GM21529 (cell line): ENCODE measurements around the gene AMPH.

Experiments used
- ATAC-seq: cut with Tn5 transposase; IDR thresholded peaks from one replicate; pipeline ENCODE4 v1.9.1; 2021; ENCODE audit not compliant: unreplicated experiment

The AMPH gene

DNA sequence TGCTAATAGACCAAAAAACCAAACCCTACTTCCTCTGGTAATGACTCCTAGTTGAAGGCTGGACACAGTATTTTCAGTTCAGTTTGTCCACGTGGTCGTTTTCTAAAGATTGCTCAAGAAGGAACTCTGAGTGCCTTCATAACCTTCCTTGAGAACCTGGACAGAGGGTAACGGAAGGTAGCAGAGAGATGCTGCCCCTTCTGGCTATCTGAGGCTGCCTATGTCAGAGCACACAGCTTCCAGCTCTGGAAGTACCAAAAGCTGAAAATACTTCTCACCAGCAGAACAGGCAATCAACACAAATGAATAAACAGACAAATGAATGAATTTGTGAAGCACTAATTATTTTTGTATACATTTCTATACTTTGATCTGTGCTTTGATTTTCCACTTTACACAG is 85.2 kb downstream of the AMPH start:
- no peak for ATAC-seq

DNA sequence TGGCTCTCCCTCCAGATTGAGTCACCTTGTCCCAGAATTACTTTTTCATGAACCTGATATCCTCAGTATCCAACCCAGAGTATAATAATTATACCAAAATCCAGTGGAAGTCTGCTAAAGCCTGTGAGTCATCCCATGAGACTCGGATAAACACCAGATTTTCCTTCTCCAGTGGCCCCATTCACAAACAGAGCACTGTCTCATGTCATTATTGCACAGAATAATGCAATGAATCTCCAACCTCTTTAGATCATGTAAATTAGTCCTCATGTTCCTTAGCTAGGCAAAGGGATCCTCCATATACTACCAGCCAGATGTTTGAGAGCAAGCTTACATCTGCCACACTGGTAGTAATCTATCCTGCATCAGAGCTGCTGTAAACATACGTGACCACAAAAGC is 89.0 kb downstream of the AMPH start:
- no peak for ATAC-seq

DNA sequence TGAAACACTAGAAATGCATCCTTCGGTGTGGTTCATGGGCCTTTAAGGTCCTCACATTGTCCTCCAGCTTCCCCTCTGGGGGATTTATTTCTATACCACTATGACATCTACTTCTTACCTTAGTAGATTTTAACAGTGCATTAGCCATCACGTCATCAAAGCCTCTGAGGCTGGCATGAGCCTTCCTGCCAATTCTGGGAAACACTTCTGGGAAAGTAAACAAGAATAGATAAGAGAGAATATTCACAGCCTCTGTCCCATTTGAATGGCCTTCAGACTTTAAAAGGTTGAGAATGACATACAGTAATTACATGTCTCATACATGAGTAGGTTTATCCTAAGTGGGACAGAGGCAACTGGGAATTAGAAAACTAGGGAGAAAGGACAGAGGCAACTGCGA is 89.7 kb downstream of the AMPH start:
- no peak for ATAC-seq

DNA sequence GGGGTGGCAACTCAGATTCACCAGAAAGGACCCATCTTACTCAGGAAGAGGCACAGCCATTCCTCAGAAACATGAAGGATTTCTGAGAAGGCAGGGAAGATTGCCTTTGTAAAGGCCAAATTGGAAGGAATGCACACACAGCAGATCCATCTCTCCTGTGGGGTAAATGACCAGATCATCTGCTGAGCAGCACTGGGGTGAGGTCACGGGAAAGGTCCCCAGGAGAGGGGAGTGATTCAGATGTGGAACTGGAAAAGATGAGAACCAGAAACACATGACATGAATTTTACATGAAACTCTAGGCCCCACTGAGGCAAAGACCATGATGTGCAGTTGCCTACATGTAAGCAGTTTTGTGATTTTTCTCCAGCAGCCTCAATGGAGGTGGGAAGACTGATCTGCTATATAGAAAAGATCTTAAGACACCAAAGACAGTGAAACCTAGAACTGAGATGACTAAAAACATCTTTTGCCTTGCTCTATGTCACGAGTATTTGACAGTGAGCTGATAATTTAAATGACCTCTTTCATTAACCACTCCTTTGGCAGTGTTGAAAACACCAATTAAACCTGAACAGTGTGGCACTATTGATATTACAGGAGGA is 91.6 kb downstream of the AMPH start:
- ATAC-seq, result no peak

DNA sequence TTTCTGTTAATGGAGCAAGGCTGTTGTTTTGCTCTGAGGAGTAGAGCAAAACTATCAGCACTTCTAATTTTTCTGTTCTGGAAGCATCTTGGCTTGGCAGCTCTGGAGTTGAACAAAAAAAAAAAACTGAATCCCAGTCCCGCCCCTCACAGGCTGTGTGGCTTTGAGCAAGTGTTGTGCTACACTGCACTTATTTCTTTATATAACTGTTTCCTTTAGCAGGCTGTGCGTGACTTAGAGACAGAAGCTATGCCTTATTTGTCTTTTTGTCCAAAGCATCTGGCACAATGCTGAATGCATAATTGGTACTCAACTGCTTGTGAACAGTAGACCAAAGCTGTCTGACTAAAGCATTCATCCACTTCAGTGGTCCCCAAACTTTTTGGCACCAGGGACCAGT is 96.1 kb downstream of the AMPH start:
- no peak for ATAC-seq

DNA sequence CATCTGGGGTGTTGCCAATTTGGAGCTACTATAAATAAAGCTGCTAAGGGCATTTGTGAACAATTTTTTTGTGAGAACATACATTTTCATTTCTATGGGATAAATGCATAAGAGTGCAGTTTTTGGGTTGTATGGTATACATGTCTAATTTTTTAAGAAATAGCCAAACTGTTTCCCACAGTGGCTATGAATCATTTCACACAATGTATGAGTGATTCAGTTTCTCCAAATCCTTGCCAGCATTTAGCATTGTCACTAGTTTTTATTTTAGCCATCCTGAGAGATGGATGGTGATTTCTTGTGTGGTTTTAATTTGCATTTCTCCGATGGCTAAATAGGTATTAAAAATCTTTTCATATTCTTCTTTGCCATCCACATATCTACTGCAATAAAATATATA is 105.3 kb downstream of the AMPH start:
- no peak for ATAC-seq

DNA sequence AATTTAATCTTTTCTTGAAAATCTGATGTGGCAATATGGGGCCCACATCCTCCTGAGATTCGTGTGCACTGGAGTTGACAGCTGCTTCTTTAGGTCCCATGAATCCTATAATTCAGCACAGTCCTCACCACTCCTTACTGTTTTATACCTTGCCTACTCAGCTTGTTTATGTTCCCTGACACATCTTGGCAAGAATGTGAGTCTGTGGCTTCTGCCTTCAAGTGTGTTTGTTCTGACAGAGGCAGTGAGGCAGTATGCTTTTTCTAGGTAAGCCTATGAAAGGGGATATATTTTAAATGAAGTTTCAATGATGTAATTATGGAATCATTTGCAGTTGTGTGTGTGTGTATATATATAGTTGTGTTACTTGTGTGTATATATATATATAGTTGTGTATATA is 106.4 kb downstream of the AMPH start:
- ATAC-seq, result no peak

DNA sequence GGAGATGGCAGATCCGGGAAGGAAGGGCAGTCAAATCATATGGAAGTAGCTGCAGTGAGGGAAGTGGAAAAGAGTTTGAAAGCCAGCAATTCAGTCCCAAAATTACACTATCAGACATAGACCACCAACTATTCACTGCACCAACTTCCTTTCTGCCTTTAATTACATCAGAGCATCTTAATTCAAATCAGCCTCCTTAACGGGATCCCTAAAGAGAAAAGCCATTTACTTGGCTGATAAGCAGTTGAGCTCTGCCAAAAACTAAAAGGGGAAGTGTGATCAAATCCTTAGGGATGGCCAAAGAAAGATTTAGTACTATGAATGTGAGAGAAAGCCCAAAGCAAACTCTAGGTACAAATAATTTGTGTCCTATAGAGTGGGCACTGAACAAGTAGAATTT is 110.4 kb downstream of the AMPH start:
- no peak for ATAC-seq

DNA sequence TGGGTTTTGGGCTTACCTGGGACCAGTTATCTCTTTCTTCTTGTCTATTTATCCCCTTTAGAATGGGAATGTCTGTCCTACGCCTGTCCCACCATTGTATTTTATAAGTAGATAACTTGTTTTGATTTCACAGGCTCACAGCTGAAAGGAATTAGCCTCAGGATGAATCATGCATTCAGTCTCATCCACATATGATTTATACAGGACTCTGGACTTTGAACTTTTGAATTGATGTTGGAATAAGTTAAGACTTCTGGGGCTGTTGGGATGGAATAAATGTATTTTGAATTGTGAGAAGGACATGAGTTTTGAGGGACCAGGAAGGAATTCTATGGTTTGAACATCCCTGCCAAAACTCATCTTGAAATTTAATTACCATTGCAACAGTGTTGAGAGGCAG is 112.6 kb downstream of the AMPH start:
- ATAC-seq, result no peak

DNA sequence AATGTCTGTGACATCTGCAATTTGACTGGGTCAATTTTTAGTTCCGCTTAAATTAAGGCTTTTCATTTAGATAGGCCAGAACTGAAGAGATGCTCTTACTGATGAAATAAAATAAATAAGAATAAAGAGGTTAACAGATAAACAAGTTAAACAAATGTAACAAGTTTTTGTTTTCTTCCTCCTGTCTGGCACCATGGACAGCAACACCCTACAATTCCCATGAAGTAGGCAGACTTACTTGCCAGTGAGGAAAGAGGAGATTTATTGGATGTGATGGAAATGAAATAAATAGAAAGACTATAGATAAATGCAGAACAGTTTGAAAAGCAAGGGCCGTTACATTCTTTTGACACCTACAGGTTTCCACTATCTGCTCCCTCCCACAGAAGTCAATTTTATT is 118.5 kb downstream of the AMPH start:
- no peak for ATAC-seq

DNA sequence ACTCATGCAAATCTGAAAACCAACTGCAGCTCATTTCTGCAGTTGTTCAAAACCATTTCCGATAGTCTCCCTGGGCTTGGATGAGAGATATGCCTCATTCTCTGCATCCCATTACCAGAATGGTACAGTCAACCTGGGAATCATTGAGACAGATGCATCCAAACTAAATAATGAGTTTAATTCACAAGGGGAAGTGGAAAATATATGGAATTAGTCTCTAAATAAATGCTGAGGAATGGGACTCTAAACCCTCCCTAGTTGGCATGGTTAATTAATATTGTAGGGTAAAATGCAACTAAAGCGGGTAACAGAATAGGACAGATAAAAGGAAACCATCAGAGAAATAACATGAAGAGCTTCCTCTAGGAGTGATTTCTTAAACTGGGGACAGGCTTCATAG is 118.9 kb downstream of the AMPH start:
- ATAC-seq, result no peak

DNA sequence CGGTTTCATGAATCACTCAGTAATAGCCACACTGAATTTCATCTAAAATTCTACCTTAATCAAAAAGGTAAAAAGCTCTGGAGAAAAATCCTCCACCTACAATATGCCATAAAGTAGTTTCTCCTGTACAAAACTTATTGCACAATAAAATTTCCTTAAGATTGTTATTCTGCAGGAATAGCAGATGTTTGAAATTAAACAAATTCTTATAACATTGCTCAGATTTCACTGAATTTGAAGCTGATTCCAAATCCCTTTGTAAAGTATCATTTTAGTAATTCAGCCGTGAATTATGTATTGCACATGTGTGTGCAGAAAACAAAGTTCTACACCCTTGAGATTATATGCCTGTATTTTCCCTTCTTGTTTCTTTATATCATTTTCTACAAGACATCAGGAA is 123.8 kb downstream of the AMPH start:
- no peak for ATAC-seq

DNA sequence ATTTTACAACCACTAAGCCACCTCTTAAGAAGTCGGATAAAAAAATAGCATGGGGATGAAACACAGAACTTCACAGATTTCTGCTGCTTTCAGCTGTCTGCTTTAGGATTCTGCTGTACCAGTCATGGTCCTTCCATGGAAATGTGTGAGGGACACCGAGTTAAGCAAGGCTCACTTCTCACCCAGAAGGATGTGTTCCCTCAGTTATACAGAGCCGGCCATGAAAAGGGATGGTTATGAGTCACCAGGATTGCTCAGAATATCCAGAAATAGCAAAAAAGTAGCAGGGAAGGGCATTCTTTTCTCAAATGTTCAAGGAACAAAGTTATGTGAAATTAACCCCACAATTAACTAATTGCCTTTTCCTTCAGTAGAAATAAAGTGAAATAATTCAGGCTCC is 124.4 kb downstream of the AMPH start:
- no peak for ATAC-seq

DNA sequence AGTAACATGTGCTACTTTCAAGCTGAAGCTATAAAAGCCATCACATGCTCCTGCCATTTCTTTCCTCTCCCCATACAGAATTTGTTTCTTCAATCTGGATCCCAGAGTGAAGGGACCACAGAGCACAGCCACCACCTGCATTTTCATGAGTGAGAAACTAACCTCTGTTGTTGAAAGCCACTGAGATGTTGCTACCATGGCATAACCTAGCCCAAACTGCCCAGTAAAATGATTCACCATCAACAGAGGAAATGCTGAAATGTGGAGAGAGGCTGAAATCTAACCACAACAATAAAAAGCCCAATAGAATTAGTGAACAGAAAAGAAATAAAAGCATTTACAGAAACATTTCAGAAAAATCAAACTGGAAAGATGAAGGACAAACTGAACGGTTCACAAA is 125.2 kb downstream of the AMPH start:
- ATAC-seq, result no peak

DNA sequence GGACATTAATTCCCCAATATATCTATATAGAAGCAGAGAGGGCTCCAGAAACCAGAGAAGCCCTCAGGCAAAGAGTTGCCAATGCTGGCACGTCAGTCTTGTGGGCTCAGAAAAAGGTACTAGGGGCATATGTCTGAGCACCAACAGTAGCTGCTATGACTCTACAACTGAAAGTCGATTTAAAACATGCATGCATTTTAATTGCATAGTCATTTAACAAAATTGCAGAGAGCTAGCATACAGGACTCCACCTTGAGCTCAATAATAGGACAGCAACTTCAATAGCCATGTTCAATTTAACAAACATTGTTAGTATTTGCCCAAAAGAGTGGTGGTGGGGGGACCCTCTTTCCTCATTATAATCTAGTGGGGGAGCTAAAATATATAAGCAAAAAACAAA is 126.5 kb downstream of the AMPH start:
- no peak for ATAC-seq

DNA sequence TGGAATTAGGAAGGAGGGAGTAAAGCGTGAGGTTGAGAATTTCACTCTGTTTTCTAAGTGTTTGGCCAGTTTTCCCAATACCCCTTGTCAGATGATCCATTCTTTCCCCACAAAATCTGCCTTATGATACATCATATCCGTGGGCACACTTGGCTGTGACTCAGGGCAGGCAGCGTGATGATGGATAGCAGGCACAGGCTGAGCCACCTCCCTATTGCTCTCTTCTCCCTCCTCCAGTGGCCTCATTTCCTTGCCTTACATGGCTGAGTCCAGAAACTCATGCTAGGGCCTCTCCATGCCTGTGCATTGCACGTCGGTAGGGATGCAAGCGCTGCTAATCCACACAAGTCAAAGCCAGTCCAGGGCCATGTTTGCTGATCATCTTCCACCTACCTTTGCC is 128.3 kb downstream of the AMPH start:
- no peak for ATAC-seq

DNA sequence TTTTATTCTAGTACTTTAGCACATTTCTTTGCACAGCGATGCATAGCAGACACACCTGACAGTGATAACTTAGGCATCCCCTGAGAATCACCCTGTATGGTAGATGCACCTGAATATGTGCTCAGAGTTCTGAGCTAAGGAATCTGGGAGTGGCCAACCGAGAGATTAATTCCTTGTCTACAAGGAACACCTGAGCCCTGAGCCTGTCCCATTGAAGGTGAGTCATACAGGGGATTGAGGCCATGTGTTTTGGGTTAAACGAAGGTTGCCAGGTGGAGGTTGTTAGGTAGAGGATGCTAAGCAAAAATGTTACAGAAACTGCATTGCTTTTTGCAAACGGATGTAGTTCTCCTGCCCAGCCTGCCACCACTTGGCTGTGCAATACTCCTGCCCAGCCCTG is 128.9 kb downstream of the AMPH start:
- ATAC-seq, result no peak

DNA sequence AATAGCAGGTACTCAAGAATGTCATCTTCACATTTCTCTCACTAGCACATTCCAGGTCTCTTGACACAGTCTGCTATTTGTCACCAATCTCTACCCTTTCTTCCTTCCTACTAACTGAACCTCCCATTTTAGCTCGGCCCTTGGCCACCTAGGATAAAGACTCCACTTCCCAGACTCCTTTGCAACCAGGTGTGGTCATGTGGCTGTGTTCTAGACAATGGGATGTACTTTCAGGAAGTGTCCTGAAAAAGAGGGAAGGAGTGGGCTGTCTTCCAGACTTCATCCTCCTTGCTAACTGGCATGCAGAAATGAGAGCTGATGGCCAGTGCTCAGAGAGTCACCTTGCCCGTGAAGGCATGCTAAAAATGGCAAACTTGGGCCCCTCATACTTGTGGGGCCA is 139.2 kb downstream of the AMPH start:
- no peak for ATAC-seq

DNA sequence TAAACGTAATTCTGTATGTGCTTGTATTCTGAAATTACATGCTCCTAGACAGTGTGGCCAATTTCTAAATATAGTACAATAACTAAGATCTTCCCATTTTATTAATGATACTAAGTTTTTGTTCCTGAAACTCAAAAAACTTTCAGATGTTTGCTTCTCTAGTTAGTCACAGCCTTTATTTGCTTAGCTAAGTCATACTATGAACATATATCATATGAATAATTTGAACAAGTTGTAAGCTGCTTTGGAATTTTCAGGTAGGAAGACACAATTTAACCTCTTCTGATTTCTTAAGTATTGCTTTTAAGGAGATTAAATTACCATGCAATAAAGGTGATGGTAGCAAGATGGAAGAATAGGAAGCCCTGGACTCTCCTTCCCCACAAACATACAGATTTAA is 148.7 kb downstream of the AMPH start:
- no peak for ATAC-seq

DNA sequence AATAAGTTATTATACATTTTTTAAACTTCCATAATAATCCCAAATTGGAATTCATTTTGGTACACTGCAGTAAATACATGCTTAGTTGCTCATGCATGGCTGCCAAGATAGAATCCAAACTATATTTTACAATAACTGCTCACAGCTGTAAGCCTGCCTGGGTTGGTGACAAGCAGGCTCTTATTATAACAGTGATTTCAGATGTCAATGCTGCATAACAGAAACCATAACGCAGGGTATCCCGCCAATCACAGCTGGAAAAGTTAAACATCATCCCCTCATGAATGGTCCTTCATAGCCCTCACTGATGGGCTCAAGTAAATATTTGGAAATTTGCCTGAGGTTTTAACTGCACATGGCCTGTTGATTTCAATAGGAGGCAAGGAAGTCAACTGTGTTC is 149.8 kb downstream of the AMPH start:
- ATAC-seq, result no peak

DNA sequence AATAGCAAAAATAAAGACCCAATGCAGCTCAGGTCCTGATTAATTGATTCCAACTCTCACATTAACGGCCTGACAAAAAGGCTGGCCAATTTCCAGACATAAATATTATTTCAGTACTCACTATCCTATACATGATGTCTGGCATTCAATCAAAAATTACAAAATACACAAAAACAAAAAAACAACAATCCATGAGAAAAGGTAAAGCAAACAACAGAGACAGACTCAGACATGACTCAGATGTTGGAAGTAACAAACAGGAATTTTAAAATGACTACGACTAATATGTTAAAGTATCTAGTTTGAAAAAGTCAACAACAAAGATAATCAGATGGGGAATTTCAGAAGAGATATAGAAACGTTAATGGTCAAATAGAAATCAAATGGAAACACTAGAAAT is 152.8 kb downstream of the AMPH start:
- ATAC-seq, result no peak

DNA sequence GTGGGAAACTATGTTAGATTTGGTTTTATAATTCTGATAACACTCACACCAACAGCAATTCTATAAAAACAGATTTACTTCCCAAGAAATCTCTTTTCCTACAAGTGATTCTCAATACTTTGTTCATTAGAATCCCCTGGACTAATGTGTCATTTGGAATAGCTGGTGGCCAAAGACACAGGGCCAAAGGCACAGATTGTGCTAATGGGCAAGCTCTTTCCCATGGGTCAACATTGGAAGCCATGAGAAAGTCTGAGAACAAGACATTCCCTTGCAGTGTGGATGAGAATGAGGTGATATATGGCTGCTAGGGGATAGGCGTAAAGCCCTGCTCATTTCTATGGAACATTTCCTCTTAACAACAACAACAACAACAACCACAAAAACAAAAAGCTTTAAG is 153.8 kb downstream of the AMPH start:
- no peak for ATAC-seq

DNA sequence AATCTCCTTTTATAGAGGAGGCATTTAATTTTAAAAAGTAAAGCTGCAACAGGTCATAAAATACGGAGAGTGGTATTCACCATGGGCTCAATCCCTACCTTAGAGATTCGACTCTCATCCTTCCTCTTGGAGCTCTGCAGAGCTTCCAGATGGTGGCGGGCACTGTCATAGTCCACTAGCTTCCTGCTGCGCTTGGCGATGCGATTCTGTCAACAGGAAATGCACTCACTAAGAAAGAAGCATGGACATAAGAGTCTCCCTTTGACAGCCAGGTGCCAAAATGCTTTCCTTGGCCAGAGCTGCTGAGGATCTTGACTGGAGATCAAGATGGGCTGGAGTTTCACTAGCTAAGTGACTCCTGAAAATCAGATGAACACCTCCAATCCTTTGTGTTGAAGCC is 154.4 kb downstream of the AMPH start:
- no peak for ATAC-seq

DNA sequence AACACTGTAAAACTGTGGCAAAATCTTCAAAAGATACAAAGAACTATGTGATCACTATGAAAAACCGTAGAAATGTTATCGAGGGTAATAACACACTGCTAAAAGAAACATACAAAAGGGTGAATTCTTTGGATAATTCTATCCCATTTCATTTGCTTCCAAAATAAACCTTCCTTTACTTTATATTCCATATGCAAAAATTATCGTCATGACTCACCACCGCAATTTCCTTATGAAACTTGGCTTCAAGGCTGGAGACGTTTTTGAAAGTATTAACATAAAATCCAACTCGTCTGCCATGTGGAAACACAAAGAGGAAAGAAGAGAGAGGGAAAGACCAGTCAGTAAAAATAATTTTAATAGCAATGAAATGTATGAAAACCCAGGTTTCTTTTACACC is 165.2 kb downstream of the AMPH start:
- ATAC-seq, result no peak
